B cell (primary cell): ENCODE data around the gene EEFSEC. TPM values are rescaled to one million over a fixed set of nuclear protein-coding genes. Genes with fewer than 3 reads are reported as not detected.

ENCODE experiments used
- ATAC-seq: fragments of 200-7000 bp; cut with Tn5 transposase; one replicate; pipeline ENCODE4 v1.10.0; 2021; ENCODE audit warnings: low read depth, mild to moderate bottlenecking, moderate number of reproducible peaks, moderate library complexity
- CTCF ChIA-PET: fragments of 350-600 bp; sonication (Branson Sonifier 250); formaldehyde crosslinking; loops from one replicate; lab custom pipeline; 2021; ENCODE audit warnings: antibody characterized with exemption, inconsistent platforms; lab: Charles Lee
- POLR2A ChIA-PET: fragments of 350-600 bp; sonication (Branson Sonifier 250); formaldehyde crosslinking; loops from one replicate; lab custom pipeline; 2021; ENCODE audit warnings: antibody characterized with exemption; lab: Charles Lee
- DNase-seq: peaks from one replicate; pipeline ENCODE4 v3.0.0; 2013
- H2AFZ ChIP-seq: 2 replicates; pipeline ENCODE4 v1.6.1; 2012; ENCODE audit warnings: mild to moderate bottlenecking, low read depth, low read length; ENCODE audit not compliant: insufficient read depth, poor library complexity, severe bottlenecking
- H3K27ac ChIP-seq, 2 donors: 1 replicate in 1 of 2; 2 replicates in 1 of 2; pipeline ENCODE4 v1.5.1; 2012 to 2013; ENCODE audit warnings: low read length in 2 of 2, mild to moderate bottlenecking in 2 of 2, moderate library complexity in 1 of 2
- H3K27me3 ChIP-seq, 4 experiments: fragments of 200-600 bp in 1 of 4; sonication (generic) in 1 of 4; replicated peaks in 1 of 4; 1 replicate in 2 of 4; 2 replicates in 2 of 4; pipeline versions ENCODE4 v1.6.1 to v1.7.0; 2013 to 2016; ENCODE audit warnings: low read length in 3 of 4, mild to moderate bottlenecking in 2 of 4, mixed read lengths in 1 of 4, moderate library complexity in 1 of 4; ENCODE audit not compliant: insufficient read depth in 4 of 4, control insufficient read depth in 3 of 4; ENCODE audit errors: control extremely low read depth in 1 of 4
- H3K36me3 ChIP-seq, 2 experiments: replicated peaks in 1 of 2; 1 replicate in 1 of 2; 2 replicates in 1 of 2; pipeline versions ENCODE4 v1.6.1 to v1.7.1; 2013; ENCODE audit warnings: low read length in 1 of 2; ENCODE audit not compliant: insufficient read depth in 2 of 2, control insufficient read depth in 1 of 2; ENCODE audit errors: control extremely low read depth in 1 of 2, extremely low read depth in 1 of 2
- H3K4me1 ChIP-seq, 2 donors: fragments of 200-600 bp in 1 of 2; sonication (generic) in 1 of 2; 1 replicate in 1 of 2; 2 replicates in 1 of 2; pipeline versions ENCODE4 v1.5.1 to v1.6.1; 2013 to 2017; ENCODE audit warnings: low read length in 2 of 2; ENCODE audit not compliant: control insufficient read depth in 2 of 2, insufficient read depth in 2 of 2
- H3K4me2 ChIP-seq: replicated peaks from 2 replicates; pipeline ENCODE3; 2012; ENCODE audit warnings: mild to moderate bottlenecking, low read depth, low read length; ENCODE audit not compliant: poor library complexity, severe bottlenecking
- H3K4me3 ChIP-seq, 5 experiments: fragments of 200-600 bp in 1 of 5; sonication (generic) in 1 of 5; 1 replicate in 3 of 5; 2 replicates in 2 of 5; pipeline versions ENCODE4 v1.5.1 to v1.7.0; 2011 to 2016; ENCODE audit warnings: low read length in 4 of 5, mild to moderate bottlenecking in 4 of 5, low read depth in 2 of 5, control low read depth in 1 of 5, moderate library complexity in 1 of 5; ENCODE audit not compliant: insufficient read depth in 1 of 5; ENCODE audit errors: control extremely low read depth in 1 of 5, extremely low read depth in 1 of 5
- H3K79me2 ChIP-seq: fragments of 200-600 bp; sonication (generic); one replicate; pipeline ENCODE4 v1.6.0; 2016; ENCODE audit warnings: low read length; ENCODE audit not compliant: control insufficient read depth, insufficient read depth
- H3K9ac ChIP-seq: fragments of 200-600 bp; sonication (generic); 2 replicates; pipeline ENCODE4 v1.6.1; 2017; ENCODE audit warnings: mild to moderate bottlenecking, low read length, moderate library complexity
- H3K9me3 ChIP-seq, 3 donors: one replicate each; pipeline versions ENCODE4 v1.6.1 to v1.7.1; 2013; ENCODE audit warnings: low read length in 2 of 3; ENCODE audit not compliant: control insufficient read depth in 2 of 3, insufficient read depth in 1 of 3; ENCODE audit errors: control extremely low read depth in 1 of 3
- H4K20me1 ChIP-seq: 2 replicates; pipeline ENCODE4 v1.6.0; 2012; ENCODE audit warnings: mild to moderate bottlenecking, low read length; ENCODE audit not compliant: insufficient read depth, control insufficient read depth, poor library complexity, severe bottlenecking
- H3K27ac Mint-ChIP-seq: one replicate; pipeline ENCODE4 v1.8.0; 2021; ENCODE audit warnings: mixed read lengths
- H3K27me3 Mint-ChIP-seq: one replicate; pipeline ENCODE4 v1.8.0; 2021; ENCODE audit warnings: mixed read lengths
- H3K4me1 Mint-ChIP-seq: one replicate; pipeline ENCODE4 v1.8.0; 2021; ENCODE audit warnings: mixed read lengths
- H3K4me3 Mint-ChIP-seq: one replicate; pipeline ENCODE4 v1.8.0; 2021; ENCODE audit warnings: mixed read lengths
- H3K9me3 Mint-ChIP-seq: one replicate; pipeline ENCODE4 v1.8.0; 2022; ENCODE audit warnings: mixed read lengths; ENCODE audit not compliant: insufficient read depth
- EZH2 ChIP-seq: IDR thresholded peaks from 2 replicates; pipeline ENCODE4 v1.6.1; 2012; ENCODE audit warnings: borderline replicate concordance, low read depth, mild to moderate bottlenecking, moderate library complexity, low read length; ENCODE audit not compliant: insufficient read depth, poor library complexity, severe bottlenecking
- WGBS: methylation state at CpG from one replicate; pipeline ENCODE4 v1.1.5; 2013; ENCODE audit warnings: missing lambda C conversion rate; ENCODE audit not compliant: insufficient coverage; 5-methylcytosine and 5-hydroxymethylcytosine counted together
- intact Hi-C: fragments of 100-400 bp; cut with micrococcal nuclease; formaldehyde crosslinking; loops from one replicate; pipeline ENCODE4 v1.10.0; 2022
- polyA plus RNA-seq: library from polyadenylated mRNA; depleted of rRNA; stranded (reverse); fragments of >200 nt; gene quantifications from 2 replicates; pipeline ENCODE4 v1.2.3, GENCODE V29; 2012
- total RNA-seq, 2 donors: library from RNA; stranded (reverse); fragments of 120-200 nt in 1 of 2; gene quantifications; 1 replicate in 1 of 2; 2 replicates in 1 of 2; pipeline versions ENCODE4 v1.2.3 to v1.2.4, GENCODE V29; 2013 to 2022
- TF ChIP-seq, protein P1 (sequence below): fragments of 200-600 bp; IDR thresholded peaks from one replicate; pipeline ENCODE4 v1.8.0; 2022; ENCODE audit warnings: antibody characterized with exemption, mild to moderate bottlenecking

Gene EEFSEC
- total and polyA plus RNA-seq, 2 donors (not counting 1 experiment from before 2014, with no cell fraction given): 17.9 to 18.4 TPM

GRCh38 chr3:128276577-128277183, 123.4 kb downstream of the EEFSEC start:
- Histone ChIP-seq H4K20me1 (no peaks in the 10 kb centered on the region), H3K27ac (no peak overlapping the region), H3K79me2 (no peaks in the 10 kb centered on the region), H3K9me3 (no peaks in the 10 kb centered on the region), H3K9ac (no peak overlapping the region), H3K36me3 (peaks cover 0 to 5% of the 10 kb centered on the region in 2 experiments), H3K4me2 (no peak overlapping the region), H3K4me1 (no peaks in the 10 kb centered on the region), H2AFZ (no peak overlapping the region), H3K4me3 (no peak overlapping the region), H3K27me3 (no peaks in the 10 kb centered on the region)
- ATAC-seq (no peak), DNase-seq (no peak)
- WGBS: 100% methylated on average over 1 of the region's 5 CpGs
- H3K27me3 Mint-ChIP-seq: no peaks in the 10 kb centered on the region
- ChIA-PET POLR2A (no interaction called here), CTCF (no interaction called here)
- intact Hi-C loops: no loop called here
- no peak overlapping the region for H3K27ac Mint-ChIP-seq
- no peak overlapping the region for H3K4me3 Mint-ChIP-seq
- TF ChIP-seq EZH2: no peak
- TF ChIP-seq, protein P1, sequence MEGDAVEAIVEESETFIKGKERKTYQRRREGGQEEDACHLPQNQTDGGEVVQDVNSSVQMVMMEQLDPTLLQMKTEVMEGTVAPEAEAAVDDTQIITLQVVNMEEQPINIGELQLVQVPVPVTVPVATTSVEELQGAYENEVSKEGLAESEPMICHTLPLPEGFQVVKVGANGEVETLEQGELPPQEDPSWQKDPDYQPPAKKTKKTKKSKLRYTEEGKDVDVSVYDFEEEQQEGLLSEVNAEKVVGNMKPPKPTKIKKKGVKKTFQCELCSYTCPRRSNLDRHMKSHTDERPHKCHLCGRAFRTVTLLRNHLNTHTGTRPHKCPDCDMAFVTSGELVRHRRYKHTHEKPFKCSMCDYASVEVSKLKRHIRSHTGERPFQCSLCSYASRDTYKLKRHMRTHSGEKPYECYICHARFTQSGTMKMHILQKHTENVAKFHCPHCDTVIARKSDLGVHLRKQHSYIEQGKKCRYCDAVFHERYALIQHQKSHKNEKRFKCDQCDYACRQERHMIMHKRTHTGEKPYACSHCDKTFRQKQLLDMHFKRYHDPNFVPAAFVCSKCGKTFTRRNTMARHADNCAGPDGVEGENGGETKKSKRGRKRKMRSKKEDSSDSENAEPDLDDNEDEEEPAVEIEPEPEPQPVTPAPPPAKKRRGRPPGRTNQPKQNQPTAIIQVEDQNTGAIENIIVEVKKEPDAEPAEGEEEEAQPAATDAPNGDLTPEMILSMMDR: no peak
- no peaks in the 10 kb centered on the region for H3K4me1 Mint-ChIP-seq
- no peaks in the 10 kb centered on the region for H3K9me3 Mint-ChIP-seq

- Histone ChIP-seq H3K79me2 (no peaks in the 10 kb centered on the region), H4K20me1 (no peaks in the 10 kb centered on the region), H3K4me2 (no peak overlapping the region), H3K9ac (no peak overlapping the region), H3K4me3 (no peak overlapping the region), H3K9me3 (no peaks in the 10 kb centered on the region), H3K4me1 (no peaks in the 10 kb centered on the region), H2AFZ (no peak overlapping the region), H3K27ac (no peak overlapping the region), H3K27me3 (no peaks in the 10 kb centered on the region), H3K36me3 (peaks cover 0 to 11% of the 10 kb centered on the region in 2 experiments)
- no peak for DNase-seq
- ChIA-PET POLR2A (no interaction called here), CTCF (no interaction called here)
- no peak overlapping the region for H3K27ac Mint-ChIP-seq
- WGBS: 100% methylated on average over 5 of the region's 5 CpGs
- intact Hi-C loops: no loop called here
- no peaks in the 10 kb centered on the region for H3K9me3 Mint-ChIP-seq
- H3K4me1 Mint-ChIP-seq: no peaks in the 10 kb centered on the region
- TF ChIP-seq EZH2: no peak
- TF ChIP-seq, protein P1: no peak
- no peak for ATAC-seq
- H3K27me3 Mint-ChIP-seq: no peaks in the 10 kb centered on the region
- no peak overlapping the region for H3K4me3 Mint-ChIP-seq
Measured at GRCh38 chr3:128277378-128278069, 124.2 kb downstream of the EEFSEC start.
